ENCODE results near the gene CRMP1. TPM values are rescaled to one million over a fixed set of nuclear protein-coding genes. Genes with fewer than 3 reads are reported as not detected.

Gene CRMP1
- polyA plus RNA-seq, 1 donor (not counting 4 experiments of a cell fraction or from before 2014, with no cell fraction given), result 0.03 TPM

DNA sequence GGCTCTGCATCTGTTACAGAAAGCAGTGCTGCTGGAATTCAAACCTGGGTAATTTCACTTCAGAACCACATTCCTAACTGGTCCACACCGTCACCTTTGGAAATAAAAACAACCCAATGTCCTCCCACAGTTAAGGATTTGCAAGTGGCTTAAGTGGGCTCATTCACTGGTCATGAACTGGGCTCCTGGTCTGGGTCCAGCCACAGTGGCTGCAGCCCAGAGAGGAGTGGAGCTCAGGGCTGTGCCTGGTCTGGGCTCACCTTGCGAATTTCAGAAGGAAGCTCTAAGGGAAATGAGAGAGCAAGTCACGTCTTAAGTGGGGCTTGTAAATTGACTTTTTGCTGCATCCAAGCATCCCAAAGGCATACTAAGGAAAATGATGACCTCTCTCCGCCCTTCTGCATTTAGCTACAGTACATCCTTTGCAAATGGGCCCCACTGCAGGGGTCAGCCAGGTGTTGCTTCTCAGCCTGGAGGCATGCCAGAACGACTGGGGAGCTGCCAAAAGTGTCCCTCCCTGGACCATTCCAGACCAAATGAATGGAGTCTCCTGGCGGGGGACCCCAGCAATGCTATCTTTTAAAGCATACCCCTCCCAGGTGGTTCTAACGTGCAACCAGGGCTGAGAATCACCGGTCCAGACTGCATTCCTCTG lies 25.6 kb upstream of the CRMP1 start:
- dilution Hi-C loops (cut with MboI; ENCODE audit: extremely low pct_ligation_motif_present, low sequenced_read_pairs), result no loop called here
- Histone ChIP-seq H3K4me2 (ENCODE audit: control insufficient read depth, extremely low read depth, insufficient read depth, low read depth, low read length) (no peak overlapping the region), H3K4me1 (ENCODE audit: control insufficient read depth, extremely low read depth, insufficient read depth, low read length) (no peaks in the 10 kb centered on the region), H3K79me2 (ENCODE audit: control insufficient read depth, insufficient read depth, low read length) (no peaks in the 10 kb centered on the region), H3K27ac (ENCODE audit: control insufficient read depth, insufficient read depth, low read length) (no peak overlapping the region), H2AFZ (ENCODE audit: control insufficient read depth, low read length) (no peak overlapping the region), H3K36me3 (ENCODE audit: control insufficient read depth in 2 of 2, extremely low read depth in 1 of 2, insufficient read depth in 2 of 2, low read length in 2 of 2) (no peaks in the 10 kb centered on the region), H3K4me3 (ENCODE audit: control insufficient read depth in 2 of 3, extremely low read depth in 1 of 3, insufficient read depth in 2 of 3, low read depth in 1 of 3, low read length in 3 of 3) (no peak overlapping the region), H3K27me3 (ENCODE audit: control insufficient read depth, extremely low read depth, insufficient read depth, low read length) (peaks cover 4% of the 10 kb centered on the region), H3K9me3 (ENCODE audit: control insufficient read depth, low read depth, low read length) (no peaks in the 10 kb centered on the region), H3K9ac (ENCODE audit: control insufficient read depth, extremely low read depth, insufficient read depth, low read length) (no peak overlapping the region), H3K9me1 (ENCODE audit: control insufficient read depth, extremely low read depth, insufficient read depth, low read length) (no peaks in the 10 kb centered on the region), H4K20me1 (ENCODE audit: control insufficient read depth, extremely low read depth, insufficient read depth, low read length) (no peaks in the 10 kb centered on the region)
- FAIRE-seq (no peak), DNase-seq (ENCODE audit: low read depth, low spot score) (no peak)
- no peak for TF ChIP-seq EZH2 (IDR thresholded peaks at IDR 0.05; ENCODE audit: low read length)
- TF ChIP-seq, protein P1, sequence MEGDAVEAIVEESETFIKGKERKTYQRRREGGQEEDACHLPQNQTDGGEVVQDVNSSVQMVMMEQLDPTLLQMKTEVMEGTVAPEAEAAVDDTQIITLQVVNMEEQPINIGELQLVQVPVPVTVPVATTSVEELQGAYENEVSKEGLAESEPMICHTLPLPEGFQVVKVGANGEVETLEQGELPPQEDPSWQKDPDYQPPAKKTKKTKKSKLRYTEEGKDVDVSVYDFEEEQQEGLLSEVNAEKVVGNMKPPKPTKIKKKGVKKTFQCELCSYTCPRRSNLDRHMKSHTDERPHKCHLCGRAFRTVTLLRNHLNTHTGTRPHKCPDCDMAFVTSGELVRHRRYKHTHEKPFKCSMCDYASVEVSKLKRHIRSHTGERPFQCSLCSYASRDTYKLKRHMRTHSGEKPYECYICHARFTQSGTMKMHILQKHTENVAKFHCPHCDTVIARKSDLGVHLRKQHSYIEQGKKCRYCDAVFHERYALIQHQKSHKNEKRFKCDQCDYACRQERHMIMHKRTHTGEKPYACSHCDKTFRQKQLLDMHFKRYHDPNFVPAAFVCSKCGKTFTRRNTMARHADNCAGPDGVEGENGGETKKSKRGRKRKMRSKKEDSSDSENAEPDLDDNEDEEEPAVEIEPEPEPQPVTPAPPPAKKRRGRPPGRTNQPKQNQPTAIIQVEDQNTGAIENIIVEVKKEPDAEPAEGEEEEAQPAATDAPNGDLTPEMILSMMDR (optimal IDR thresholded peaks at IDR 0.05 in 1 of 3, IDR thresholded peaks at IDR 0.05 in 1 of 3, conservative IDR thresholded peaks at IDR 0.05 in 1 of 3; ENCODE audit: extremely low read depth in 1 of 3, insufficient read depth in 2 of 3, low read length in 3 of 3), result no peak

DNA sequence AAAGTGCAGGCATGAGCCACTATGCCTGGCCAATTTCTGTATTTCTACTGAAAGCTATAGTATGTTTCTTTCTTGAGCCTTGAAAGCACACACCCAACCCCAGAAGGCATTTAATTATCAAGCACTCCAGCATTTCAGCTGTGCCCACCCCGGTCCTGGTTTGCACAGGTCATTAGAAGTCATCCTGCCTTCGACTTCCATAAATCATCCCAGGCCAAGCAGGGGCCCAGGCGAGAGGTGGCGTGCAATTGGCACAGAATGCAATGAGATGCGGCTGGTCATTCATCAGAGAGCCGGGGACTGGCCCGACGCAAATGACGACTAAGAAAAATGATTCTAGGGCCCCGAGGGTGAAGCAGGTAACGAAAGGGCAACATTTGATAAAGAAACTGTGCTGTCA lies 24.8 kb upstream of the CRMP1 start:
- Histone ChIP-seq H3K4me3 (ENCODE audit: control insufficient read depth in 2 of 3, extremely low read depth in 1 of 3, insufficient read depth in 2 of 3, low read depth in 1 of 3, low read length in 3 of 3) (no peak overlapping the region), H3K9ac (ENCODE audit: control insufficient read depth, extremely low read depth, insufficient read depth, low read length) (no peak overlapping the region), H3K4me2 (ENCODE audit: control insufficient read depth, extremely low read depth, insufficient read depth, low read depth, low read length) (no peak overlapping the region), H3K27ac (ENCODE audit: control insufficient read depth, insufficient read depth, low read length) (no peak overlapping the region), H3K27me3 (ENCODE audit: control insufficient read depth, extremely low read depth, insufficient read depth, low read length) (peaks cover 3% of the 10 kb centered on the region), H3K4me1 (ENCODE audit: control insufficient read depth, extremely low read depth, insufficient read depth, low read length) (peaks cover 3% of the 10 kb centered on the region), H4K20me1 (ENCODE audit: control insufficient read depth, extremely low read depth, insufficient read depth, low read length) (no peaks in the 10 kb centered on the region), H3K36me3 (ENCODE audit: control insufficient read depth in 2 of 2, extremely low read depth in 1 of 2, insufficient read depth in 2 of 2, low read length in 2 of 2) (no peaks in the 10 kb centered on the region), H3K9me3 (ENCODE audit: control insufficient read depth, low read depth, low read length) (no peaks in the 10 kb centered on the region), H2AFZ (ENCODE audit: control insufficient read depth, low read length) (no peak overlapping the region), H3K79me2 (ENCODE audit: control insufficient read depth, insufficient read depth, low read length) (no peaks in the 10 kb centered on the region), H3K9me1 (ENCODE audit: control insufficient read depth, extremely low read depth, insufficient read depth, low read length) (no peaks in the 10 kb centered on the region)
- FAIRE-seq (no peak), DNase-seq (ENCODE audit: low read depth, low spot score) (no peak)
- no peak for TF ChIP-seq EZH2 (IDR thresholded peaks at IDR 0.05; ENCODE audit: low read length)
- TF ChIP-seq, protein P1 (optimal IDR thresholded peaks at IDR 0.05 in 1 of 3, IDR thresholded peaks at IDR 0.05 in 1 of 3, conservative IDR thresholded peaks at IDR 0.05 in 1 of 3; ENCODE audit: extremely low read depth in 1 of 3, insufficient read depth in 2 of 3, low read length in 3 of 3), result no peak
- dilution Hi-C loops (cut with MboI; ENCODE audit: extremely low pct_ligation_motif_present, low sequenced_read_pairs), result no loop called here

Measured in keratinocyte (primary cell).